ENCODE results near the gene PIP5K1B. TPM values are rescaled to one million over a fixed set of nuclear protein-coding genes. Genes with fewer than 3 reads are reported as not detected.

PIP5K1B gene
- total RNA-seq, 1 experiment from 2014 or later: not detected

DNA sequence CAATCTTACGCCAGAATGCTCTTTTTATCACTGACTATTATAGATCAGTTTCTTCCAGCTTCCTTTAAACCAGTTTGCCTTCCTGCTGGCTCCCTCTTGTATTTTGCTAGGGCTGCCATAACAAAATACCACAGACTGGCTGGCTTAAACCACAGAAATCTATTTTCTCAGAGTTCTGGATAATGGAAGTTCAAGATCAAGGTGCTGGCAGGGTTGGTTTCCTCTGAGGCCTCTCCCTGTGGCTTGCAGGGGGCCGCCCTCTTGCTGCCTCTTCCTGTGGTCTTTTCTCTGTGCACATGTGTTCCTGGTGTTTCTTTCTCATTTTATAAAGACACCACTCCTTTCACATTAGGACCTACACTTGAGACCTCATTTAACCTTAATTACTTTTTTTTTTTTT, 323.7 kb downstream of the PIP5K1B start:
- ChIA-PET CTCF (no interaction called here), POLR2A (ENCODE audit: low non-redundant PET) (no interaction called here)
- no peak for TF ChIP-seq EZH2 (IDR thresholded peaks at IDR 0.05; ENCODE audit: borderline replicate concordance, low read depth, low read length, poor library complexity, severe bottlenecking)
- TF ChIP-seq, protein P1, sequence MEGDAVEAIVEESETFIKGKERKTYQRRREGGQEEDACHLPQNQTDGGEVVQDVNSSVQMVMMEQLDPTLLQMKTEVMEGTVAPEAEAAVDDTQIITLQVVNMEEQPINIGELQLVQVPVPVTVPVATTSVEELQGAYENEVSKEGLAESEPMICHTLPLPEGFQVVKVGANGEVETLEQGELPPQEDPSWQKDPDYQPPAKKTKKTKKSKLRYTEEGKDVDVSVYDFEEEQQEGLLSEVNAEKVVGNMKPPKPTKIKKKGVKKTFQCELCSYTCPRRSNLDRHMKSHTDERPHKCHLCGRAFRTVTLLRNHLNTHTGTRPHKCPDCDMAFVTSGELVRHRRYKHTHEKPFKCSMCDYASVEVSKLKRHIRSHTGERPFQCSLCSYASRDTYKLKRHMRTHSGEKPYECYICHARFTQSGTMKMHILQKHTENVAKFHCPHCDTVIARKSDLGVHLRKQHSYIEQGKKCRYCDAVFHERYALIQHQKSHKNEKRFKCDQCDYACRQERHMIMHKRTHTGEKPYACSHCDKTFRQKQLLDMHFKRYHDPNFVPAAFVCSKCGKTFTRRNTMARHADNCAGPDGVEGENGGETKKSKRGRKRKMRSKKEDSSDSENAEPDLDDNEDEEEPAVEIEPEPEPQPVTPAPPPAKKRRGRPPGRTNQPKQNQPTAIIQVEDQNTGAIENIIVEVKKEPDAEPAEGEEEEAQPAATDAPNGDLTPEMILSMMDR (conservative IDR thresholded peaks at IDR 0.05; ENCODE audit: low read depth, low read length): no peak
- H3K36me3 ChIP-seq (ENCODE audit: insufficient read depth, low read length, poor library complexity, severe bottlenecking): no peaks in the 10 kb centered on the region
- peaks cover 5% of the 10 kb centered on the region for H3K27me3 ChIP-seq (replicated peaks; ENCODE audit: insufficient read depth, low read depth, low read length, poor library complexity)
- no peaks in the 10 kb centered on the region for H3K9me3 ChIP-seq (ENCODE audit: low read depth, low read length, poor library complexity, severe bottlenecking)
- no peak overlapping the region for H3K4me3 ChIP-seq (ENCODE audit: low read depth, low read length, poor library complexity, severe bottlenecking)
- H3K27ac ChIP-seq (ENCODE audit: low read depth, low read length, poor library complexity, severe bottlenecking): no peak overlapping the region
- no TSS peak for BruUV-seq (replicated peaks)
- DNase-seq (ENCODE audit: low spot score): no peak
- no peaks in the 10 kb centered on the region for H3K4me1 ChIP-seq (ENCODE audit: insufficient read depth, low read length, poor library complexity, severe bottlenecking)
- intact Hi-C loops (cut with micrococcal nuclease; ENCODE audit: unreplicated experiment): no loop called here

DNA sequence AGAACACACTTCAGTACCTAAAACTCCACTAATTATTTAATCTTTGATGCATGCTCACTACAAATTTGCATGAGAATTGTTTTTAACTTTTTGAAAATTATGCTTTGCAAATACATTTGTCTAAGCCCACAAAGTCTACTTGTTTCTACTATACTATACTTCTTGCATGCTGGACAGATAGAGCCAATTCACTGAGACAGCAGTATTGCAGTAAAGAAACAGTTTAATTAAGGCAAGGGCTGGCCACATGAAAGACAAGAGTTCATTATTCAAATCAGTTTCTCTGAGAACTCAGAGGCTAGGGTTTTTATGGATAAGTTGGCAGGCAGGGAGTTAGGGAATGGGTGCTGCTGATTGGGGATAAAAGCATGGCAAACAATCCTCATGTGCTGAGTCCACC, 324.5 kb downstream of the PIP5K1B start:
- H3K27ac ChIP-seq (ENCODE audit: low read depth, low read length, poor library complexity, severe bottlenecking): no peak overlapping the region
- no peaks in the 10 kb centered on the region for H3K36me3 ChIP-seq (ENCODE audit: insufficient read depth, low read length, poor library complexity, severe bottlenecking)
- no peaks in the 10 kb centered on the region for H3K27me3 ChIP-seq (replicated peaks; ENCODE audit: insufficient read depth, low read depth, low read length, poor library complexity)
- ChIA-PET CTCF (no interaction called here), POLR2A (ENCODE audit: low non-redundant PET) (no interaction called here)
- TF ChIP-seq EZH2 (IDR thresholded peaks at IDR 0.05; ENCODE audit: borderline replicate concordance, low read depth, low read length, poor library complexity, severe bottlenecking): no peak
- TF ChIP-seq, protein P1 (conservative IDR thresholded peaks at IDR 0.05; ENCODE audit: low read depth, low read length): no peak
- no peaks in the 10 kb centered on the region for H3K9me3 ChIP-seq (ENCODE audit: low read depth, low read length, poor library complexity, severe bottlenecking)
- intact Hi-C loops (cut with micrococcal nuclease; ENCODE audit: unreplicated experiment): no loop called here
- H3K4me1 ChIP-seq (ENCODE audit: insufficient read depth, low read length, poor library complexity, severe bottlenecking): no peaks in the 10 kb centered on the region
- BruUV-seq (replicated peaks): no TSS peak
- H3K4me3 ChIP-seq (ENCODE audit: low read depth, low read length, poor library complexity, severe bottlenecking): no peak overlapping the region
- no peak for DNase-seq (ENCODE audit: low spot score)

DNA sequence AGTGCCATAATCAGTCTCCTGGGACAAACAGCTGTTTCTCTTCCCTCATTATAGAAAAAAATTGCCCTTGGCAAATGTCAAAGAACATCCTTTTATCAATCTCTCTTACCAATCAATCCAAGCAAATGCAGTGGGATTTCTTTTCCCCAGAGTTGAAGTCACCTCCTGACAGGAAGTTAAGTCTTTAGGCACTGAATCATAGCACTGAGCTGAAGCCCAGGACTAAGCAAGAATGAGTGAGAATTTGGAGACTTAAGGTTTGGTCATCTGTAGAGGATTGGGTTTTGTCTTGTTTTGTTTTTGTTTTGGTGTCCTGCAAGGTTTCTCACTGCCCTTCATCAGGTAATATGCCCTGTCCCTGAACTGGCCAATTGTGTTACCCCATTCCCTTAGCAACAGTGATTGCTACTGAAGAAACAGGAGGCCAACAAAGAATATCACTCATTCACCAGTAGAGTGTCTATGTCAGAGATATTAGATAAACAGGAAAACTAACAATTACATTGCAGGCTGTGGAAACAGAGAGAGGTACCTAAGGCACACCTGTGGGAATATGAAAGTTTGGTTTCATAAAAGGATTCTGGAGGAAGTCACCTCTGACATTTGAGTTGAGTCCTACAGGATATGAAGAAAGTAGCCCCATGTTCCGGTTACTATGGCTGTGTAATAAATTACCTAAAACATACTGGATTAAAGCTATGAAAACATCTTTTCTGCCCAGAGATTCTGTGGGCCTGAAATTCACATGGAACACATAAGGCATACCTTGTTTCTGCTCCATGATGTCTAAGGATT, 326.0 kb downstream of the PIP5K1B start:
- Histone ChIP-seq H3K27ac (ENCODE audit: low read depth, low read length, poor library complexity, severe bottlenecking) (no peak overlapping the region), H3K36me3 (ENCODE audit: insufficient read depth, low read length, poor library complexity, severe bottlenecking) (no peaks in the 10 kb centered on the region), H3K9me3 (ENCODE audit: low read depth, low read length, poor library complexity, severe bottlenecking) (no peaks in the 10 kb centered on the region), H3K27me3 (replicated peaks; ENCODE audit: insufficient read depth, low read depth, low read length, poor library complexity) (no peaks in the 10 kb centered on the region), H3K4me3 (ENCODE audit: low read depth, low read length, poor library complexity, severe bottlenecking) (no peak overlapping the region), H3K4me1 (ENCODE audit: insufficient read depth, low read length, poor library complexity, severe bottlenecking) (no peaks in the 10 kb centered on the region)
- no TSS peak for BruUV-seq (replicated peaks)
- POLR2A ChIA-PET (ENCODE audit: low non-redundant PET): no interaction called here
- CTCF ChIA-PET: no interaction called here
- TF ChIP-seq, protein P1 (conservative IDR thresholded peaks at IDR 0.05; ENCODE audit: low read depth, low read length): no peak
- no peak for TF ChIP-seq EZH2 (IDR thresholded peaks at IDR 0.05; ENCODE audit: borderline replicate concordance, low read depth, low read length, poor library complexity, severe bottlenecking)
- intact Hi-C loops (cut with micrococcal nuclease; ENCODE audit: unreplicated experiment): loop anchor here (1.0 kb wide), 1 partner anchor 50 kb away; no protein-coding TSS in a partner anchor
- no peak for DNase-seq (ENCODE audit: low spot score)
